ENCODE measurements around the gene NFIB. TPM values are rescaled to one million over a fixed set of nuclear protein-coding genes. Genes with fewer than 3 reads are reported as not detected.

Gene NFIB
- polyA plus RNA-seq, 1 experiment, result 0.47 TPM

GRCh38 chr9:14347406-14348122 lies 33.6 kb upstream of the NFIB start:
- CTCF ChIA-PET, result no interaction called here

GRCh38 chr9:14346811-14347405 lies 33.0 kb upstream of the NFIB start:
- Histone ChIP-seq H3K27me3 (ENCODE audit: control insufficient read depth, insufficient read depth, low read length) (peaks cover 62% of the 10 kb centered on the region), H3K36me3 (ENCODE audit: control insufficient read depth, insufficient read depth, low read length) (no peaks in the 10 kb centered on the region), H3K4me3 (ENCODE audit: low read depth, low read length) (no peak overlapping the region)
- no peak for DNase-seq (ENCODE audit: low read depth)
- TF ChIP-seq CTCF (IDR thresholded peaks at IDR 0.05; ENCODE audit: insufficient read depth, low read depth, low read length), result no peak
- ChIA-PET CTCF (no interaction called here), POLR2A (interaction anchor here (0.6 kb wide), 1 partner anchor 243 kb away, joined by 6 read pairs; no protein-coding TSS in a partner anchor)

More at GRCh38 chr9:14347406-14348122, 33.6 kb upstream of the NFIB start:
- TF ChIP-seq CTCF (IDR thresholded peaks at IDR 0.05; ENCODE audit: insufficient read depth, low read depth, low read length), result no peak
- DNase-seq (ENCODE audit: low read depth), result no peak
- Histone ChIP-seq H3K4me3 (ENCODE audit: low read depth, low read length) (no peak overlapping the region), H3K36me3 (ENCODE audit: control insufficient read depth, insufficient read depth, low read length) (no peaks in the 10 kb centered on the region), H3K27me3 (ENCODE audit: control insufficient read depth, insufficient read depth, low read length) (peaks cover 60% of the 10 kb centered on the region)
- POLR2A ChIA-PET, result interaction anchor here (0.6 kb wide), 1 partner anchor 244 kb away, joined by 6 read pairs; no protein-coding TSS in a partner anchor

- no peak for DNase-seq (ENCODE audit: low read depth)
- no peaks in the 10 kb centered on the region for H3K36me3 ChIP-seq (ENCODE audit: control insufficient read depth, insufficient read depth, low read length)
- peaks cover 64% of the 10 kb centered on the region for H3K27me3 ChIP-seq (ENCODE audit: control insufficient read depth, insufficient read depth, low read length)
- TF ChIP-seq CTCF (IDR thresholded peaks at IDR 0.05; ENCODE audit: insufficient read depth, low read depth, low read length), result no peak
- POLR2A ChIA-PET, result no interaction called here
- H3K4me3 ChIP-seq (ENCODE audit: low read depth, low read length), result no peak overlapping the region
- CTCF ChIA-PET, result no interaction called here
Measured at GRCh38 chr9:14346231-14346791, 32.4 kb upstream of the NFIB start.

- Histone ChIP-seq H3K36me3 (ENCODE audit: control insufficient read depth, insufficient read depth, low read length) (no peaks in the 10 kb centered on the region), H3K4me3 (ENCODE audit: low read depth, low read length) (no peak overlapping the region), H3K27me3 (ENCODE audit: control insufficient read depth, insufficient read depth, low read length) (peaks cover 61% of the 10 kb centered on the region)
- CTCF ChIA-PET, result interaction anchor here (1.1 to 1.5 kb wide), 2 partner anchors 8 to 918 kb away, joined by 3 to 7 read pairs; no protein-coding TSS in a partner anchor
- POLR2A ChIA-PET, result no interaction called here
- no peak for TF ChIP-seq CTCF (IDR thresholded peaks at IDR 0.05; ENCODE audit: insufficient read depth, low read depth, low read length)
- no peak for DNase-seq (ENCODE audit: low read depth)
Measured at GRCh38 chr9:14345354-14346230, 31.7 kb upstream of the NFIB start.

All from BJ (cell line).